Measurements from ENCODE around the gene DQX1.

DQX1 gene

GRCh38 chr2:74554820-74555531, 28.9 kb upstream of the DQX1 start:
- in situ Hi-C loops (cut with HindIII; ENCODE audit: low sequenced_read_pairs): no loop called here

DNA sequence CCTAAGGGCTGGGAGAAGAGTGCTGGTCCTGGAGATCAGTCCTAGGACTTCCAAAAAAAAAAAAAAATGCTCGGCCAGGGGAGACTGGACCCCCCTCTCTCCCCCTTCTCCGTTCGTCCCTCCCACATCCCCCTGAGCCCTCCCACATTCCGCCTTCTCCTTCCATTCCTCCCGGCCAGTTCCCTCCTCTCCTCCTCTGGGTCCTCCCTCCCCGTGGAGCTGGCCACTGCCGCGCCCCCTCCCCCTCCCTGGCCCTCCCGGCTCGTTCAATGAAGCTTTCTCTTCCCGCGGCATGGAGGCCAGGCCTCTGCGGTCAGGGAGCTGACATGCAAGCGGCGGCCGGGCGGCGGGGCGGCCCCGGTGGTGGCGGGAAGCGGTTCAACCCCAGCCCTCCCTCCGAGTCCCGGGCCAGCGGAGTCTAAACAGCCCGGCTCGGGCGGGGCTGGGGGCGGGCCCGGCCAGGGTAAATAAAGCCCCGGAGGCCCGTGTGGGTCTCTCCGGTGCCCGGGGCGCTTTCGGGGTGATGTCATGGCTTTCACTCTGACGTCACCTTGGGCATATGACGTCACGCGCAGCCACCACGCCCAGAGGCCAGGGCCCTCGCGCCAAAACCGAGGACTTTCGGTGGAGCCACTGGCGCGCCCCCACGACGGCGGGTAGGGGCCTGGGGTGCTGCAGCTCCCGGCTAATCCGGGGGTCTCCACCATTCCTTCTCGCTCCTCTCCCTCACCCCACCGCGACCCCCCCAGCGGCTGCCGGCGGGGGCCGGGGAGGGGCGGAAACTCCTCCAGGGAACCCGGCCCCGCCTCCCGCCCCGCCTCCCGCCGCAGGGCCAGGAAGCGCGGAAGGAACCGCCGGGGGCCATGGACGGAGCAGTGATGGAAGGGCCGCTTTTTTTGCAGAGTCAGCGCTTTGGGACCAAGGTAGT, 28.1 kb upstream of the DQX1 start, which contains the start of the genes DOK1 and LOXL3:
Gene DOK1 (plus strand): TSS at position 829 of the 928 bp plus-strand sequence. CDS start 35 bp downstream, at position 864.
Gene LOXL3 (minus strand): TSS at position 51 of the 928 bp plus-strand sequence. CDS start 1,308 bp downstream, outside the sequence.
- in situ Hi-C loops (cut with HindIII; ENCODE audit: low sequenced_read_pairs): no loop called here

GRCh38 chr2:74552914-74553811, 27.1 kb upstream of the DQX1 start:
- in situ Hi-C loops (cut with HindIII; ENCODE audit: low sequenced_read_pairs): no loop called here

GRCh38 chr2:74551942-74552913, 26.2 kb upstream of the DQX1 start:
- in situ Hi-C loops (cut with HindIII; ENCODE audit: low sequenced_read_pairs): no loop called here

DNA sequence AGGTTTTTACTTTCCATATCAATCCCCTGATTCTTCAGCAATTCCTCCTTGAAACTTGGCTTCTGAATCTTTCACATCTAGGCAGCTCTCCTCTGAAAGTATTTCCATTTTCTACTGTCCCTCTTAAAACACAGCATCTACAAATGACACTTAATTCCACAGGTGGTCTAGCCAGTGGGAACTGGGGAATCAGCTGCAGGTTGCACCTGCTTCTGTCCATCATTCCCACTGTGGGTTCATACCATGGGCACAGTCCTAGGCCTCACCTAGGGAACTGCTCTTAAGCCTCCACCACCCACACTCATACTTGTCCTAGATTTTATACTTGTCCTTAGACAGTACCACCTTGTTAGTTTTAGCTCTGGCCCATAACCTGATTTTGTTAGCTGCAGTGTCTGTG, 25.5 kb upstream of the DQX1 start:
- in situ Hi-C loops (cut with HindIII; ENCODE audit: low sequenced_read_pairs): no loop called here

DNA sequence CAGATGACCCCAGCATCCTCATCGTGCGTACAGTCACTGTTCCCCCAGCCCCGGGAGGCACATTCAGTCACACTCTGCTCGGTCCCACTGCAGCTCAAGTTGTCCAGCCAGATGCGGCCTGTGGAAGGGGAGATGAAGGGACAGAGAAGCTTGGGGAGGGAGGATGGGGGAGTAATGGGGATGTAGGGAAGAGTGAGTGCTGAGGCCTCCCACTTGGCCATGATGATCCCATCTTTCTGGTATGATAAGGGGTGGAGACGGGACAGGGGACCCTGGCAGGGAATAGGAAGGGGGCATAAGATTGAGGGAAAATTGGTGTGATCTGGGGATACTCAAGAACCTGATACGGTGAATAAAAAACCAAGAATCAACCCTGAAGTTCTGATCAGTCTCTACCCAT, 24.2 kb upstream of the DQX1 start:
- in situ Hi-C loops (cut with HindIII; ENCODE audit: low sequenced_read_pairs): no loop called here

GRCh38 chr2:74548900-74549826, 23.1 kb upstream of the DQX1 start:
- in situ Hi-C loops (cut with HindIII; ENCODE audit: low sequenced_read_pairs): no loop called here

DNA sequence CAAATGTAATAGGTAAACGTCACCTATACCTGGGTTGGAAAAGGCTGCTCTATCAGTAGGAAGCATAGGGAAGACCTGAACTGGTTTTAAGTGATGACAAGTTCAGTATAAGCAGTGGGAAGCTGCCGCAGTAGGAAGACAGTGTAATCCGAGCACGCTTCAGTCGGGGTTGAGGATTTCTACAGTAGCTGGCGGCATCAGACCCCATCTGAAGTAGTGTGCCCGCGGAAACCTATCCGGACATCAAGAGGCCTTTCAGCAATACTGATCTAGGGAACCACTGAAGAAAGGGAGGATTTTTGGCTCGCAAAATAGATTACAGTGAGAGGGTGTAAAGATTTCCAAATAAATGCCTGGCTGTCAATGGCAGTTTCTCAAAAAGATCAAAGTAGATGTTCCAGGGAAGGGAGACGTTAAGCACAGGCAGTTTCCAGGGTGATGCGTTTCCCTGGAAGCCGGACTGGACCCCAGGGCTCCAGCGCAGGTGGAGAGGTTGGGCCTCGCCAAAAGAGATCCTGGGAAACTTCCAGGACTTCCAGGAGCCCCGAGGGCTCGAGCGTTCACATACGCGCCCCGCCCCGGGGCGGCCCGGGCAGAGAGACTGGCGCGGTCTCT, 22.4 kb upstream of the DQX1 start:
- in situ Hi-C loops (cut with HindIII; ENCODE audit: low sequenced_read_pairs): no loop called here

GRCh38 chr2:74546004-74546403, 20.0 kb upstream of the DQX1 start:
- in situ Hi-C loops (cut with HindIII; ENCODE audit: low sequenced_read_pairs): no loop called here

- in situ Hi-C loops (cut with HindIII; ENCODE audit: low sequenced_read_pairs): no loop called here
These were observed 18.6 kb upstream of the DQX1 start for GRCh38 chr2:74544634-74545033.

DNA sequence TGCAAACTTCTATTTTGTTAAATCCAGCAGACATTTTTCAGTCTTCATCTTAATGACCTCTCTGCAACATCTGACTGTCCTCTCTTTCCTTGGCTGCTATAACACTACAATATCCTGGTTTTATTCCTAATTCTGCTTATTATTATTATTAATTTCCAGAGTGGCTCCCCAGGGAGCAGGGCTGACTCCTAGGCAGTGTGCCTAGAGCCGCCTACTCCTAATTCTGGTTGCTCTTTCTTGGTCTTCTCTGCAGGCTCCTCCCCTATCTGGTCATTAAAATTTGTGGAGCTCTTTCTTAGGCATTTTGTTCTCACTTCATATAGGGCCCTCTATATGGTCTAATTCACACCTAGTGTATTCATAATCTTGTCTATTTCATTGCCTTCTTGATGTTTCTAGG, 16.9 kb upstream of the DQX1 start:
- in situ Hi-C loops (cut with HindIII; ENCODE audit: low sequenced_read_pairs): no loop called here

DNA sequence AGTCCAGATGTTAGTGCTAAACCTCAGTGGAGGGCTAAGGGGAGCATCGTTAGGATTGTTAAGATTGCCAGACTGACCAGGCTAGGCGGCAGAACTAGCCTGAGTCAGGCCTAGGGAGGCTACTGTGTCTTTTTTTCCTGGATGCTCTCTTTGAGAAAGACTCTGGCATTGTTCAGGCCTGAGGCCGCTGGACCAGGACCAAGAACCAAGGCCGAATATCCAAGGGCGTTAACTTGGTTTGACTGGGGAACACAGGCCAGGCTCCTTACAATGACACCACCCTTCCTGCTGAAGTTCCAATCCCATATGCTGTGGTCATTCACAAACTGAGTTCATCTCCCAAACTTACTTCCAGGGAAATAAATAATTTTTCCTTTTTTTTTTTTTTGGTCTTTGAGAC, 14.3 kb upstream of the DQX1 start:
- in situ Hi-C loops (cut with HindIII; ENCODE audit: low sequenced_read_pairs): no loop called here

DNA sequence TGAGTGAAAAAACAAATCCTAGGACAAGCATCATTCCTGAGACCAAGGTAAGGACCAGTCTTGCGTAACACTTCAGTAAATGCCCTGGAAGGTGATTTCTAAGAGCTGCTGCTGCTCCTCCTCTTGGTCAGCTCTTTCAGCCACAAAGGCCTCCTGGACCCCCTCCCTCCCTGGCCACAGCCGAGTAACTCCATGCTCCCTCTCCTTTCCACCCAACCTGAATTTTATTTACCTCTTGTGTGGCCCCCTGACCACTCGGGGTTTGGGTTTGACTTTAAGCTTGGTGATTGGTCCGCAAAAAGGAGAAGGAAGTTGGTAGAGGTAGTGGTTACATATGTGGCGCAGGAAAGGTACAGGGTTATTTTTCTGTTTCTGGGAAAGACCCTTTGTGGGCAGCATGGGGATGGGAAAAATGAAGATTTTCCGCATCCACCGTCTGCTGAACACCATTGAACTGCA, 12.9 kb upstream of the DQX1 start:
- in situ Hi-C loops (cut with HindIII; ENCODE audit: low sequenced_read_pairs): loop anchor here (5.0 kb wide), 2 partner anchors 48 to 107 kb away; no protein-coding TSS in a partner anchor

- in situ Hi-C loops (cut with HindIII; ENCODE audit: low sequenced_read_pairs): loop anchor here (5.0 kb wide), 2 partner anchors 50 to 105 kb away; no protein-coding TSS in a partner anchor
These were observed 11.1 kb upstream of the DQX1 start for GRCh38 chr2:74537140-74537539.

DNA sequence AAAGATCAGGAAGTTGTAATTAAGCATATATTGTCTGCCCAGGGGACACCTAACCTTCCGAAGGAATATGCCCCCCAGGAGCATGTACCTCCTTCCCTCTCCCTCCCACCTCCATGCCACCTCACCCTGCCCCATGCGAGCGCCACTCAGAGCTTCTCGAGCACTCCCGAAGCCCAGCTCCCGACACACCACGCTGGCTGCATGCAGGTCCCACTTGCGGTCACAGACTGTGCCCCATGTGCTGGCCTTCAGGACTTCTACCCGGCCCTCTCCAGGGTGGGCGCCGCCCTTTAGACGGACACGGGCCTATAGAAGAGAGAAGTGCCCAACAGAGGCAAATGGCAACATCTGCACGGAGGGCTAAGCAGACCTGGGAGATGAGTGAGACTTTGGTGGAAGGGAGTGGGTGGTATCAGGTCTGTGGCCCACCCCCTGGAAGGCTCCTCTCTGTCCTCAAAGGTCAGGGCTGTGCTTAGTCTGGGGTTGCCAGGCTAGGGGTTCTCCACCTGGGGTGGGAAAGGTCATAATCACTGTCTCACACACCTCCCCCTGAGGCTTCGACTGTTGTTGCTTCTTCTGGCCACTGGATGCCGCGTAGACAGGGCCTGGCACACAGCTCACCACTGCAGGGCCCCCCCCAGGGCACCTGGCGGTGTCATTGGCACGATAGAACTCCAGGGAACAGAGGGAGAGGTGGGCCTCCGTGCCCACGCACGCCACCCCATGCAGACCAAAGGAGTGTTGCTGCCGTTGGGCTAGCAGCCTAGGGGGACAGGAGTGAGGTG, 10.3 kb upstream of the DQX1 start:
- in situ Hi-C loops (cut with HindIII; ENCODE audit: low sequenced_read_pairs): loop anchor here (5.0 kb wide), 2 partner anchors 51 to 104 kb away; no protein-coding TSS in a partner anchor

DNA sequence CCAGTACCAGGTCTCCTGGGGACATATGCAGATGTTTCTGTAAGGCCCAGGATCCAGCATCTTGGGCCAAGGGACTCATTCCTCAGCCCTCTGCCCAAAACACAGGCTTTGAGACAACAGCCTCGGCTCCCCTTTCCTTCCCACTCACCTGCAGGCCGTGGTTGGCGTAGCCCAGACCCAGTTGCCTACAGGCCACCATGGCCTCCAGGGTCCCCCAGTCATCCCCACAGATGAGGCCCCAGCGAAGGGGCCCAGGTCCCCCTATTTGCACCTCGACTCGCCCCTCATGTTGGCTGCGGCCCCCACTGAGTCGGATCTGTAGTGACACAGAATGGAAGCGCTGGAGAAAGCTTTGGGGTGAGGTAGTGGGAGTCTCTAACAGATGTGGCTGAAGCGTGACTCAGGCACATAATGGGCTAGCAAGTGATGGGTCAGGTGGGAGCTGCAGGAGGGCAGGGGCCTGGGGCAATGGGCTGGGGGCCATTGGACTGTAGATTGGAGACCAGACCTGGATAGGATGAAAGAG, 9.5 kb upstream of the DQX1 start:
- in situ Hi-C loops (cut with HindIII; ENCODE audit: low sequenced_read_pairs): loop anchor here (5.0 kb wide), 2 partner anchors 52 to 103 kb away; no protein-coding TSS in a partner anchor

DNA sequence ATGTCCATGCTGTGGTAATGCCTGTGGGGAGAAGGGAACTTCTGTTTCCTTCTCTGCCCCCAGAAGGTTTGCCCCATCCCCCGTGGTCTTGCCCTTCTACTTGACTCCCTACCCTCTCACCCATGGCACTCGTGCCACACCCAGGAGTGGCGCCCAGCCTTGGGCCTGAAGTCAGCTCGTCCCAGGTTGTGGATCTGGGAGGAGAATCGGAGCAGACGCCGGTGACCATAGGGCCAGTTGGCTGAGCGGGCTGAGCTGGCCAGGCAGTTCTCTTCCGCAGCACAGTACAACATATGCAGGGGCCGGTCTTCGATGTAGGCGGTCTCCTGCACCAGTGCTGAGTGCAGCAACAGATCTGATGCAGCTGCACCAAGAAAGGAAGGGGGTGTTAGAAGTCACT, 8.4 kb upstream of the DQX1 start:
- in situ Hi-C loops (cut with HindIII; ENCODE audit: low sequenced_read_pairs): no loop called here

Measured in endothelial cell of hepatic sinusoid (primary cell).